A549 treated with CpdA at 1 μM for 4 hours (cell line): ENCODE results near the gene CALN1. TPM values are rescaled to one million over a fixed set of nuclear protein-coding genes. Genes with fewer than 3 reads are reported as not detected.

Source experiments
- total RNA-seq: library from RNA; stranded (reverse); fragments of 200-300 nt; extraction: Qiagen RNA extraction; gene quantifications from 5 replicates; pipeline ENCODE4 v1.2.3, GENCODE V29; 2022; ENCODE audit warnings: low read depth

The CALN1 gene
- total RNA-seq, result not detected in 5 replicates

GRCh38 chr7:72412121-72412618 lies at the start of gene CALN1:
Gene CALN1, minus strand, starts transcription at chr7:72412338.

